NCI-H2196 treated with DMSO at 0.1 percent for 48 hours (cell line): ENCODE results near the gene SMIM28.

Experiments
- DNase-seq: peaks from one replicate; lab custom pipeline; 2025; ENCODE audit not compliant: unreplicated experiment; lab: John Stamatoyannopoulos, UW

The SMIM28 gene

DNA sequence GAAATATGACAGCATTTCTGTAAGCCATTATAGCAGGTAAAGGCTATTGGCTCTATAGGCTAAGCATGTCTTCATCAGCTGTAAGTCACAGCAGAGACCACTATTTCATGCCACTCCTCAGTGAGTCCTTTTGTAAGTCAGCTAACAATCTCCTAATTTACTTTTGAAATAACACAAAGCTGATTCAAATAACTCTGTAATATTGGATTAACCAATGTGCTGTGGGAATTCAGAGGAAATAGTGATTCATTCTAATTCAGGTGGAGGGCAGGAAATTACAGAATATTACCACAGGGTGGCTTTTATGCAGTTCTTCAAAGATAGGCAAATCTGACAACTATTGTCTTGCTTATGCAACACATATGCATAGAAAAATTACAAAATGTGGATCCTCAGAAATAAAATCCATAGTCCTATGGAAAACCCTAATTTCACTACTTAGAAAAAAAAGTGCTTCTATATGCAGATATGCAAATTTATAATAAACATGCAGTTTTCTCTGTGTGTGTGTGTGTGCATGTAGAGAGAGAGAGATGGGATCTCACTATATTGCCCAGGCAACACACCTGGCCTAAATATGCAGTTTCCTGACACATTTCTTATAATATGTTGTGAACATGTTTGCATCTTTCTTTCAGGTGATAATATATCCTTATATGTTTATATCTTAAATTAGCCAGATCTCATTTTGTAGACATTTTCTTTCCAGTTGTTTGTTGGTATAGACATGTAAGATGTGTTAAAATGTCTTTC is 4.8 kb upstream of the SMIM28 start:
- no peak for DNase-seq

DNA sequence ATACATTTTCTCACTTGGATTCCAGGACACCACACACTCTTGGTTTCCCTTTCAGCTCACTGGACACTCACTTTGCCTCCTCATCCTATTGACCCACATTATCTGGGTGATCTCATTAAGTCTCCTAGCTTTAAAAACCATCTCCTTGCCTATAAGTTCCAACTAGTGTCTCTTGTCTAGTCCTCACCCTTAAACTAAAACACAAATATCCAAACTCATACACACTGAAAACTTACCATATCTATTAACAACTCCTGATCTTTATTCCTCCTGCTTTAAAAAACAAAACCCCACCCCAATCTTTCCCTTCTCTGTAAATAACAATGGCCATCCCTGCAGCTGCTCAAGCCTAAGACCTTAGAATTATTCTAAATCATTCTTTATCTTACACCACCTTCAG is 3.5 kb upstream of the SMIM28 start:
- DNase-seq = no peak

- DNase-seq = no peak
These were observed 2.9 kb upstream of the SMIM28 start for GRCh38 chr6:138374815-138375214.

DNA sequence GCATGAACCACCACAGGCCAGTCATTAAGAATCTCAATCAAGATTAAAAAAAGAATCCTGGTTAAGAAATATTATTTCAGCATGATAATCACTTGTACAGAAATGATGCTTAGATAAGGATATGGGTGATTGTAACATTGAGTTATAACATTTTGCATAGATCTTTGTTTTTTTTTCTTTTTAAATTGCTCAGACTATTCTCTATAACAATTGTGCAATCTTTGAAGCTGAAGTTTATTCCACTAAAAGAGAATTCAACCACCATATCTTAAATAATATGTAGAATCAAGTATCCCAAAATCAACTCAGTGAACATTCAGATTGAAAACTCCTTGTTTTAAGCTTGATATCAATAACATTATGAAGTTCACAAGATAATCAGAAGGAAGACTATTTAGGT is 663 bp upstream of the SMIM28 start:
- no peak for DNase-seq

DNA sequence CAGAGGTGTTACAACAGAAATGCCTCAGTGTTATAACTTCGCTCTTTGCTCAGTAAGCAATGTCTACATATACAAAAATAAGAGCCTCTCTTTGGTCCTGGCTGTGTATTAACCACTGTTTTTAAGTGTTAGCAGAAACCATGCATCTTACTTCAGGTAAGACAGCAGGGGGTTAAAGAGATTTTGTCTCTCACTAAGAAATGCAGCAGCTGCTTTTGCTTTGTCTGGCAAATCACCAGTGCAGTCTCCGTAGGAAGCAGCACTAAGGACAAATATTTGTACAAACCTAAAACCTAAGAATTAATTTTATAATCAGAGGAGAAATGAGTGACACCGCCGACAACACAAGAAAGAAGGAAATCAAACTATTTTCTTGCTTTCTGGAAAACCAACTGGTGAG is 758 bp downstream of the SMIM28 start:
- no peak for DNase-seq

GRCh38 chr6:138382498-138383265 is 5.0 kb downstream of the SMIM28 start:
- DNase-seq = no peak

DNA sequence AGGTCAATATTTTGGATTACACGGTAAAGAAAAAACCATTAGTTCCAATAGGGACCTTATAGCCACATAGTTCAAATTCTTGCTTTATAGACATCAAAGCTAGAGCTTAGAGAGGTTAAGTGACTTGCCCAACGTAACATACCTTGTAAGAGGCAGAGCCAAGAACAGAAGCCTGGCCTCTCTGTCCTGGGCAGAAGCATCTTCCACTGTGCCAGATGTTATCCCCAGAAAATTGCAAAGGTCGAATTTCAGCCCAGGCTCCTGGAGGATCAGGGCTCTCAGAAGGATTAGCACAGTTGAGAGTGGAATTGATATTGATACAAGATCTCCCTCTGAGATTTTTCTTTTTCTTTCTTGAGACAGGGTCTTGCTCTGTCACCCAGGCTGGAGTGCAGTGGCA is 6.1 kb downstream of the SMIM28 start:
- no peak for DNase-seq

GRCh38 chr6:138386897-138387296 is 9.2 kb downstream of the SMIM28 start:
- DNase-seq = no peak

DNA sequence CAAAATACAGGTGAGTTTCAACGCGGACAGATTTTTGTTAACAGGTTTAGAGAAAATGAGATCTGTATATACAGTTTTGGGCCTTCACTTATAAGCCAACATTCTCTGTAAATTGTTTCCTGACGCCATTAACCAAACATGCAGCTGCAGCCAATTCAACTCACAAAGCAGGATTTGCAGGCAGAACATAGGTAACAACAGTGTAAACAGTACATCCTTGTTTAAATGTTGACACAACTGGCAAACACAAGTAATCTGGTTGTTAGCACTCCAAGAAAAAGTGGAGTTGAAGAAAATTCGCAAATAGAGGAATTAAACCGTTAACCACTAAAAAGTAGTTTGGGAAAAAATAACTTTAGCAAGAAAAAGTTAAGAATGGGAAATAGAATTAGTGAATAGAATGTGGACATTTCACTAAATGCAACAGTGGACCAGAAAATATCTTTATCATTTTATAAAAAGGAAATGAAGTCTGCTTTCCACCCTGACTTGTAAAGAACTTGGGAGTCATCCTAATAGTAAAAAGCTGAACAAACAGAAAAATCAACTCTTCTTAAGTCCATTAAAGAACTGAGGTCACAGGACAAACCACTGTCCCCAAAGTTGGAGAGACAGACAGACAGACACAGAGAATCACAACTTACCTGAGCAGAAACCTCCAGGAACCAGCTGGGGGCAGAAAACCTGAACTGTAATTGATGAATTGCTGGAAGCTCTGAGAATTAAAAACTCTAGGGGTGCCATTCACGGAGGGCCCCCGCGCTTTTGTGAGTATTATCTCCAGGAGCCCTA is 10.1 kb downstream of the SMIM28 start:
- DNase-seq = peak; percentile 33

GRCh38 chr6:138389551-138389950 is 11.8 kb downstream of the SMIM28 start:
- DNase-seq = no peak

DNA sequence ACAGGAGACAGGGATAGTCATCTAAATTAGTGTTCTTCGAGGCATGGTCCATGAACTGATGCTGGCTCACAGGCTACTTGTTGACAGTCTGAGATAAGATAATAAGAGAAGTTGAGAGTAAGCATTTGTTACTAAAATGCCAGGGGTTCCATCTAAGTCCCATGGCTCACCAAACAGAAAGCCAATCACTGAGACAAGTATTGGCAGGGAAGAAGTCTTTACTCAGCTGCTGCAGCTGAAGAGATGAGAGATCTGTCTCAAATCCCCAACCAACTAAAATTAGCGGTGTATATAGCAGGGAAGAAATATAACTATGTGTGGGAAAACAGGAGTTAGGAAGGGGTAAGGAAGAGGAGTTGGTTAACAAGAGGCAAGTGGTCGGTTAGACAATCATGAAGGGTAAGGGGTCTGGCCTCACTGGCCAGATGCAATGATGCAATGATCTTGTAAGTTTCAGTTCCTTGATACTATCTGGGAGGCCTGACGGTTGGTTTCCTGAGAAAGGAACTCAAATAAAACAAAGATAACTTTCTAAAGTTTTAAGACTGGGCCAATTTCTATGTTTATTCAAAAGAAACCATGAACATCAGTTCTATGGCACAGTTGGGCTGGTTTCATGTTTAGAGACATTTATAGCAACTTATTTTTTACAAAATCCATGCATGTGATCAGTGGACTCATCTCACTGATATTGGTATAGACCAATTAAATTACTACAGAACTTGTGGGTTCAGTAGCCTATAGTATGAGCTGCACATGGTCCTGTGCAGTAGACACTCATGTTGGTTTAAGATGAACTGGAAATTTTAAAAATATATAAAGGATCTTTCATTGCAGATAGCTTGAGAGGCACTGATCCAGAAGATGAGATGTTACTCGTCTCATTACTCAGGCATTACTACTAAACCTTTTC is 16.4 kb downstream of the SMIM28 start:
- no peak for DNase-seq

GRCh38 chr6:138396709-138397108 is 19.0 kb downstream of the SMIM28 start:
- DNase-seq = no peak

GRCh38 chr6:138397128-138398122 is 19.7 kb downstream of the SMIM28 start:
- no peak for DNase-seq

DNA sequence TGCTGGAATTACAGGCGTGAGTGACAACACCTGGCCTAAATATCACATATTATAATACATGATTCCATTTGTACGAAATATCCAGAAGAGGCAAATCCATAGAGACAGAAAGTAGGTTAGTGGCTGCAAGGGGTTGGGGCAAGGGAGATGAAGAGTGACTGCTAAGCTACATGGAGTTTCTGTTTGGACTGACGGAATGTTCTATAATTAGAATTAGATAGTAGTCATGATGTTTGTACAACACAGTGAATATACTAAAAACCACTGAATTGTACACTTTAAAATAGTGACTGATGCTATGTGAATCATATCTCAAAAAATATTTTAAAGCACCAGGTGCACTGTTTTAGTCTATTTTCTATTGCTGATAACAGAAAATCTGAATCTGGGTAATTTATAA is 22.6 kb downstream of the SMIM28 start:
- no peak for DNase-seq

- no peak for DNase-seq
These were observed 24.5 kb downstream of the SMIM28 start for GRCh38 chr6:138401960-138402837.

GRCh38 chr6:138402838-138403187 is 25.1 kb downstream of the SMIM28 start:
- DNase-seq = no peak

GRCh38 chr6:138403324-138403800 is 25.7 kb downstream of the SMIM28 start:
- DNase-seq = no peak
